Aorta (tissue), 5 donors: ENCODE measurements around the gene RIMS1. TPM values are rescaled to one million over a fixed set of nuclear protein-coding genes. Genes with fewer than 3 reads are reported as not detected.

ENCODE experiments used
- ATAC-seq: fragments of 200-7000 bp; cut with Tn5 transposase; one replicate; pipeline ENCODE4 v1.9.1; 2022; ENCODE audit warnings: moderate library complexity; ENCODE audit not compliant: low FRiP score
- DNase-seq, 2 donors: peaks; one replicate each; pipeline ENCODE4 v3.0.0-alpha.2; 2020
- H3K27ac ChIP-seq, 2 donors: one replicate each; pipeline ENCODE4 v1.5.1; 2013; ENCODE audit warnings: low read length in 2 of 2, mild to moderate bottlenecking in 2 of 2, moderate library complexity in 2 of 2, control low read depth in 1 of 2, inconsistent platforms in 1 of 2, low read depth in 1 of 2
- H3K27me3 ChIP-seq, 2 donors: one replicate each; pipeline ENCODE4 v1.6.1; 2013; ENCODE audit warnings: control low read depth in 1 of 2, low read length in 1 of 2, mild to moderate bottlenecking in 1 of 2, moderate library complexity in 1 of 2; ENCODE audit not compliant: insufficient read depth in 2 of 2, control insufficient read depth in 1 of 2
- H3K36me3 ChIP-seq, 2 donors: one replicate each; pipeline ENCODE4 v1.6.1; 2013; ENCODE audit warnings: control low read depth in 1 of 2, low read length in 1 of 2, mild to moderate bottlenecking in 1 of 2; ENCODE audit not compliant: insufficient read depth in 2 of 2, control insufficient read depth in 1 of 2
- H3K4me1 ChIP-seq, 2 donors: one replicate each; pipeline ENCODE4 v1.6.1; 2013; ENCODE audit warnings: low read length in 2 of 2, control low read depth in 1 of 2, mild to moderate bottlenecking in 1 of 2, moderate library complexity in 1 of 2; ENCODE audit not compliant: insufficient read depth in 2 of 2, control insufficient read depth in 1 of 2
- H3K4me3 ChIP-seq, 2 donors: one replicate each; pipeline ENCODE4 v1.5.1; 2013; ENCODE audit warnings: low read length in 2 of 2, control low read depth in 1 of 2, mild to moderate bottlenecking in 1 of 2
- H3K9me3 ChIP-seq: one replicate; pipeline ENCODE4 v1.6.1; 2013; ENCODE audit warnings: mild to moderate bottlenecking, low read length; ENCODE audit not compliant: control insufficient read depth
- WGBS, 2 donors: extraction: QIAGEN DNeasy Blood & Tissue Kit; methylation state at CpG; one replicate each; pipeline ENCODE4 v1.1.7; 2013; 5-methylcytosine and 5-hydroxymethylcytosine counted together
- intact Hi-C, 2 donors: fragments of 100-400 bp; cut with DNase I; formaldehyde crosslinking; loops; one replicate each; pipeline versions ENCODE4 v1.14.2 to v1.15.0; 2022
- polyA plus RNA-seq, 2 donors: library from polyadenylated mRNA; stranded (reverse); fragments of 200-250 nt; gene quantifications; one replicate each; pipeline ENCODE4 v1.2.3, GENCODE V29; 2013
- total RNA-seq, 2 donors: library from RNA; stranded (reverse); fragmentation: NEBNext Ultra II Directional; extraction: Animal tissue kit (Norgen Biotek cat#: 25700); gene quantifications; one replicate each; pipeline ENCODE4 v1.2.1, GENCODE V29; 2021
- donor health status: healthy with polysubstance abuse.
- donor health status: Bipolar disorder and iron deficiency.
- donor health status: DM: no; HTN: no; CAD: no.
- donor health status: DM: no; HTN: no; CAD: no.
- donor health status: DM: yes; HTN: yes; CAD: no.

The RIMS1 gene
- total and polyA plus RNA-seq, 4 donors = under 0.01 to 5.7 (median 4.8) TPM; not detected in 1

DNA sequence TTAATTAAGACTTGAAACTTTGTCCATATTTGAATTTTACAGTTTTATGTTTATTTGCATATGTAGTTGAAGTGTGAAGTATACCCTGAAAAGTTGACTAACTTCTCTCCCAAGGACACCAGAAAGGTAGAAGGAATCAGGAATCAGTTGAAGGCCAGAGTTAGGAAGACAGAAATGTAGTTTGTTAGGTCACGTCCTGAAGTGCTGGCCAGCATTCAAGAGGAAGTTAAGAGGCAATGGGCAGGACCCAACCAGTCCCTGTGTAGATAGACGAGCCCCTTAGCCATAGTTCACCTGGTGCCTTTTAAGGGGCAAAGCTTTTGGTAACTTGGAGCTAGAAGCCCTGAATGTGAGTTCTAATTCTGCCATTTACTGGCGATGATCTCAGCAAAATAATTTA, 485.1 kb downstream of the RIMS1 start:
- intact Hi-C loops = no loop called here
- no peak overlapping the region for H3K4me3 ChIP-seq
- no peak for ATAC-seq
- H3K4me1 ChIP-seq = no peaks in the 10 kb centered on the region
- no peaks in the 10 kb centered on the region for H3K27me3 ChIP-seq
- WGBS, 2 donors = 64 to 68% methylated on average over 3 of the region's 3 CpGs
- no peaks in the 10 kb centered on the region for H3K36me3 ChIP-seq
- no peak overlapping the region for H3K27ac ChIP-seq
- no peak for DNase-seq
- H3K9me3 ChIP-seq = no peaks in the 10 kb centered on the region

DNA sequence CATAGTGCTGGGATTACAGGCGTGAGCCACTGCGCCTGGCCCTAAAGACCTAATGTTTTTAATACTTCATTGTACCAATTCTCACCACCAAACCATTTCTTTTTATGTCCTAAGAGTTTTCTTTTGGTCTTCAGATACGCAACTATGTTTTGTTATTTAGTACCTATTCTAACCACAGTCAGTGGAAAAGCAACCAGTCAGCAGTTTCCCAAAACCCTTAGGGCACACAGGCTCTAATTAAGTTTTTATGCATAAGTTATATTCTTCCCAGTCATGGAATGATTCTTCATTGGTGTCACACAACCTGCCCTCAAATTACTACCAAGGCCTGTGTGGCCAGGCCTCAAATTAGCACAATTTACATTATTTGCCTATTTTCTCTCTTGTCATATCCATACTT, 487.8 kb downstream of the RIMS1 start:
- ATAC-seq (no peak), DNase-seq (no peak)
- Histone ChIP-seq H3K9me3 (no peaks in the 10 kb centered on the region), H3K4me3 (no peak overlapping the region), H3K27me3 (peaks cover 0 to under 1% of the 10 kb centered on the region in 2 donors), H3K4me1 (no peaks in the 10 kb centered on the region), H3K36me3 (no peaks in the 10 kb centered on the region), H3K27ac (no peak overlapping the region)
- intact Hi-C loops = no loop called here
- 95 to 98% methylated on average over 3 of the region's 3 CpGs for WGBS, 2 donors

DNA sequence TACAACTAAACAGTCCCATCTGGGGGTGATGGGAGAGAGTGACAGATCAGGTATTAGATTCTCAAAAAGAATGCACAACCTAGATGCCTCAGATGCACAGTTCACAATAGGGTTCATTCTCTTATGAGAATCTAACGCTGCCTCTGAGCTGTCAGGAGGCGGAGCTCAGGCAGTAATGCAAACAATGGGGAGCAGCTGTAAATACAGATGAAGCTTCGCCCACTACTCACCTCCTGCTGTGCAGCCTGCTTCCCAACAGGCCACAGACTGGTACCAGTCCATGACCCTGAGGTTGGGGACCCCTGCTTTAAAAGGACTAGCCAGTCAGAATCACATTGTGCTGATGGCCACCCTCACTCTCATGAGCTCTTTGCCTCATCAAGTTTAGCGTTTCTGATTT, 488.5 kb downstream of the RIMS1 start:
- Histone ChIP-seq H3K4me1 (no peaks in the 10 kb centered on the region), H3K9me3 (no peaks in the 10 kb centered on the region), H3K4me3 (no peak overlapping the region), H3K36me3 (no peaks in the 10 kb centered on the region), H3K27ac (no peak overlapping the region), H3K27me3 (peaks cover 0 to 1% of the 10 kb centered on the region in 2 donors)
- ATAC-seq = no peak
- WGBS, 2 donors = 51 to 53% methylated on average over 4 of the region's 4 CpGs
- intact Hi-C loops = no loop called here
- no peak for DNase-seq

DNA sequence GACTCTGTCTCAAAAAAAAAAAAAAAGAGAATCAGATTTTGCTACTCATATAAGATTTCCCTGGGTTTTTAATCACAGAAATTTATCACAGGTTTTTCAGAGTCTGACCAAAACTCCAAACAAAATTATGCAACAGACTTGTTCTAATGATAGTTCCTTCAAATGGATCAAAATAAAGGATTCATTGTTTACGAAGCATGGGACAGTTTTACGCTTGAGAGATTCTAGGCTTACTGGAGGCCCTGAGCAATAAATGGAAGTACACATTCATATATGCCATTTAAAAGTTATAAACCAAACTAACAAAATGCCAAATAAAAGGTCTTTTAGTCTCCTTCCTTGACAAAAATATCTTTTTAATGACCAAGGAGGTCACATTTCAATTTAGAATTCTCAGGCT, 490.4 kb downstream of the RIMS1 start:
- ATAC-seq = no peak
- no peak for DNase-seq
- intact Hi-C loops = no loop called here

DNA sequence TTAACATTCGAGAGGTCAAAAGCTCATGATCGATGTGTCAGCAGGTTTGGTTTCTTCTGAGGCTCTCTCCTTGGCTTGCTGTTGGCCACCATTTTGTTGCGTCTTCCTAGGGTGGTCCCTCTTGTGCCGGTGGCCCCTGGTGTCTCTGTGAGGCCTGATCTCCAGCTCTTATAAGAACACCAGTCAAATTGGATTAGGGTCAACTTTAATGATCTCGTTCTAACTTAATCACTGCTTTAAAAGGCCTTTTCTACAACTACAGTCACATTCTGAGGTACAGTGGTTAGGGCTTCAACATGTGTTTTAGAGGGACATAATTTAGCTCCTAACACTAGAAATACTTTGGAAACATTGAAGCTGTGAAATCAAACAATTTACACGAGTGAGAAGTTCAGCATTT, 494.7 kb downstream of the RIMS1 start:
- H3K4me1 ChIP-seq = no peaks in the 10 kb centered on the region
- peaks cover 0 to 1% of the 10 kb centered on the region in 2 donors for H3K27me3 ChIP-seq
- no peak for ATAC-seq
- H3K9me3 ChIP-seq = no peaks in the 10 kb centered on the region
- 79 to 81% methylated on average over 6 of the region's 6 CpGs for WGBS, 2 donors
- intact Hi-C loops = no loop called here
- no peak overlapping the region for H3K4me3 ChIP-seq
- no peaks in the 10 kb centered on the region for H3K36me3 ChIP-seq
- no peak overlapping the region for H3K27ac ChIP-seq
- no peak for DNase-seq

More for the DNA sequence above, 490.4 kb downstream of the RIMS1 start:
- no peaks in the 10 kb centered on the region for H3K9me3 ChIP-seq
- H3K4me1 ChIP-seq = no peaks in the 10 kb centered on the region
- no peak overlapping the region for H3K27ac ChIP-seq
- peaks cover 0 to 1% of the 10 kb centered on the region in 2 donors for H3K27me3 ChIP-seq
- H3K36me3 ChIP-seq = no peaks in the 10 kb centered on the region
- 92 to 93% methylated on average over 2 of the region's 2 CpGs for WGBS, 2 donors
- H3K4me3 ChIP-seq = no peak overlapping the region

DNA sequence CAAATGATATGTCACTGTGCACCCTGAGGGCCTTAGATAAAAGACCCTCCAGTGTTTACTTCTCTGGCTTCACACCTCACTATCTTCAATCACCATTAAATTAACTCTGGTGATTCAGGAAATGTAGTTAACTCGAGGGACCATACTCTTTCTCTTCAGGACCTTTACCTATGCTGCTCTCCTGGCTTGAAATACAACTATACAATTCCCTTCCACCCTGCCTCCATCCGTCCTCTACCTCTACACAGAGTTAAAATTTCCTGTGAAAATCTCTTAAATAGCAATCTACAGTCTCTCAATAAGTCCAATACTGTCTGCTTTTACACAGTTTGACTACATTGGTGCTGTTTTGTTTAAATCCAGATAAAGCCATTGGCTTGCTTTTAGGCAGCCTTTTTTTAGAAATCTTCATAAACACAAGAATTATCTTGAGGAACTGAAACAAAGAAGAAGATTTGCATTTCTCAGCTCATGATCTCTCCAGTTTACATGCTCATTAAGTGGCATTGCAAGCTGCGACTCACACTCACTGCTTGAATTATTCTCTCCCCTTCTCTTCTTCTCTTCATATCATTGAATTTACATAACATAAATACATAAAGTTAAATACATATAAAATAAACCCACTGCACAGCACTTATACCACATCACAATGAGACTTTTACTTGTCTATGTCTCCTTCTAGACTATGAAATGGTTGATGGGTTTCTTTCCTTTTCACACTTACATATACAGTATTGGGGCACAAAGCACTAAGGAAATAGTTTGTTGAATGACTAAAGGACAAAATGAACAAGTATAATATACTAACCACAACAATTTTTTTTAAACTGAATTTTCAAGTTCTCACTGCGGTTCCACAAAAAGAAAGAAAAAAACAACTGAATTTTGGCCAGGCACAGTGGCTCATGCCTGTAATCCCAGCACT, 496.5 kb downstream of the RIMS1 start:
- WGBS, 2 donors = 57 to 58% methylated on average over 4 of the region's 4 CpGs
- no peak overlapping the region for H3K27ac ChIP-seq
- no peak for ATAC-seq
- intact Hi-C loops = no loop called here
- H3K36me3 ChIP-seq = peaks cover 0 to 2% of the 10 kb centered on the region in 2 donors
- H3K4me3 ChIP-seq = no peak overlapping the region
- peaks cover 0 to 1% of the 10 kb centered on the region in 2 donors for H3K27me3 ChIP-seq
- no peaks in the 10 kb centered on the region for H3K4me1 ChIP-seq
- no peak for DNase-seq
- peaks cover 2% of the 10 kb centered on the region for H3K9me3 ChIP-seq

DNA sequence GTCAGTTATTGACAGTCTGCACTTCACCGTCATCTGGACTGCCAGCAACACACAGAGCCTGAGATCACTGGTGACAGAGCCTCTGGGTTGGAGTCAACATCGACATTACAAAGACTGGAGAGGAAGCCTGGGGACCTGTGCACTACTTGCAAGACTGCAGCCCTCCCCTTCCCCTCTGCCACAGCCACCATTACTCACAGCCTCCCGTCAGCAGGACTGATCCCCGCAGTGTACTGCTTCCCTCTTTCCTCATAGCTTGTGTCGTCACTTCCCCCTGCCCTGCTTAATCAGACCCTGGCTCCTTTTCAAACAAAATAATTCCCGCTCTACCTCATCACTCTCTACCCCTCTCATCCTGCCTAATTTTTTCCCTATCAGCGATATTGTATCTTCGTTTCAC, 500.0 kb downstream of the RIMS1 start:
- Histone ChIP-seq H3K27ac (no peak overlapping the region), H3K4me3 (no peak overlapping the region), H3K36me3 (peaks cover 0 to 2% of the 10 kb centered on the region in 2 donors), H3K4me1 (no peaks in the 10 kb centered on the region), H3K9me3 (peaks cover 2% of the 10 kb centered on the region), H3K27me3 (no peaks in the 10 kb centered on the region)
- DNase-seq = no peak
- WGBS, 2 donors = 62 to 64% methylated on average over 8 of the region's 8 CpGs
- intact Hi-C loops = no loop called here
- ATAC-seq = no peak

DNA sequence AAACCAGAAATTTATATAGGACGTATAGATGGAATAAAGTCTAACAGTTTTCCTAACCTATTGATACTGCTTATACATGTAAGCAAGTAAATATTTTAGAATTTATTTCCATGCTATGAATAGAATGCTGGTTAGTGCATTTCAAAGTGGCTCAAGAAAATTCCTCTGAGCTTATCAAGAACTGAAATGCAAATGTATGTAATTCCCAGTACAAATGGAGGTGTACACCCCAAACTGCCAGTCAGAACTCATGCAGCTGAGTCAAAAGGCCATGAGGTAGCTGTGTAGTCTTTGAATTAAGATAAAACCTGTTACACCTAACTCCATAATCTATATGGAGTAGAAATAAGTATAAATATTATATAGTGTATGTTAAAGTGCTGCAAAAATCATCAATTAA, 503.3 kb downstream of the RIMS1 start:
- Histone ChIP-seq H3K36me3 (peaks cover 0 to 2% of the 10 kb centered on the region in 2 donors), H3K4me1 (no peaks in the 10 kb centered on the region), H3K4me3 (no peak overlapping the region), H3K27ac (no peak overlapping the region), H3K27me3 (no peaks in the 10 kb centered on the region), H3K9me3 (peaks cover 2% of the 10 kb centered on the region)
- no peak for ATAC-seq
- 95 to 96% methylated on average over 1 of the region's 1 CpG for WGBS, 2 donors
- intact Hi-C loops = no loop called here
- no peak for DNase-seq

DNA sequence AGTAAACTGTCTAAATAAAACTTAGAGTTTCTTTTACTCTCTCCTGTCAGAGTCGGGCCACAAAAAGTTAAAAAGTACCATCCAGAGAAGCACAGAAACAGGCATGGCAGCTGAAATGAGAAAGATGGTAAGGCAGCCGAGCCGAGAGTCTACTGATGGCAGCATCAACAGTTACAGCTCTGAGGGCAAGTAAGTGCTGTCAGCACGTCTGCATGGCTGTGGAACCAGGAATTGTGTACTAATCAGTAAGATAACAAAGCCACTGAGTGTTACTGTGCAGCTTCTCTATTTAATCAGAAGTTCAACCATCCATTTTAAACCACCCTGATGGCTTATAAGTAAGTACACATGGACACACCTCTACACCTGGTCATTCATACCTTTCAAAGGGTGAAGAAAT, 504.2 kb downstream of the RIMS1 start:
- Histone ChIP-seq H3K27ac (no peak overlapping the region), H3K4me3 (no peak overlapping the region), H3K36me3 (peaks cover 0 to 2% of the 10 kb centered on the region in 2 donors), H3K9me3 (peaks cover 2% of the 10 kb centered on the region), H3K4me1 (no peaks in the 10 kb centered on the region), H3K27me3 (no peaks in the 10 kb centered on the region)
- WGBS, 2 donors = 49 to 52% methylated on average over 4 of the region's 4 CpGs
- no peak for ATAC-seq
- no peak for DNase-seq
- intact Hi-C loops = no loop called here
